GM10266 (cell line): ENCODE results near the gene ANP32E.
"Not testable (repeated sequence)": the region's sequence is repeated elsewhere in the genome, so short reads cannot be mapped to it uniquely, and the experiment has no call there.

Experiments used
- DNase-seq: peaks from one replicate; pipeline ENCODE4 v3.0.0; 2012; ENCODE audit errors: extremely low spot score
- CTCF ChIP-seq: IDR thresholded peaks from 2 replicates; pipeline ENCODE4 v1.5.1; 2012; ENCODE audit warnings: mild to moderate bottlenecking, low read depth; ENCODE audit not compliant: control insufficient read depth, insufficient read depth; ENCODE audit errors: missing control alignments

Gene ANP32E

GRCh38 chr1:150234566-150235293 is 1.2 kb downstream of the ANP32E start:
- TF ChIP-seq CTCF: no peak
- DNase-seq: peak; percentile 91

GRCh38 chr1:150234309-150234565 is 1.7 kb downstream of the ANP32E start:
- no peak for TF ChIP-seq CTCF
- DNase-seq: no peak

- DNase-seq: peak; percentile 36
- TF ChIP-seq CTCF: no peak
Measured at GRCh38 chr1:150233359-150234308, 2.3 kb downstream of the ANP32E start.

GRCh38 chr1:150232921-150233320 is 3.0 kb downstream of the ANP32E start:
- not testable (repeated sequence) for DNase-seq

- DNase-seq: not testable (repeated sequence)
Measured at GRCh38 chr1:150228246-150228645, 7.7 kb downstream of the ANP32E start.

GRCh38 chr1:150227228-150227627 is 8.7 kb downstream of the ANP32E start:
- no peak for TF ChIP-seq CTCF
- DNase-seq: no peak

GRCh38 chr1:150226486-150226885 is 9.4 kb downstream of the ANP32E start:
- no peak for TF ChIP-seq CTCF
- DNase-seq: no peak

GRCh38 chr1:150225546-150225945 is 10.4 kb downstream of the ANP32E start:
- TF ChIP-seq CTCF: no peak
- DNase-seq: no peak
